Medulla oblongata (tissue), 1 donor: Measurements from ENCODE around the gene MYO9A.
"Not testable (repeated sequence)": the region's sequence is repeated elsewhere in the genome, so short reads cannot be mapped to it uniquely, and the experiment has no call there.

Source experiments
- DNase-seq: peaks from one replicate; pipeline ENCODE4 v3.0.0-alpha.2; 2015; ENCODE audit errors: extremely low spot score

MYO9A gene

DNA sequence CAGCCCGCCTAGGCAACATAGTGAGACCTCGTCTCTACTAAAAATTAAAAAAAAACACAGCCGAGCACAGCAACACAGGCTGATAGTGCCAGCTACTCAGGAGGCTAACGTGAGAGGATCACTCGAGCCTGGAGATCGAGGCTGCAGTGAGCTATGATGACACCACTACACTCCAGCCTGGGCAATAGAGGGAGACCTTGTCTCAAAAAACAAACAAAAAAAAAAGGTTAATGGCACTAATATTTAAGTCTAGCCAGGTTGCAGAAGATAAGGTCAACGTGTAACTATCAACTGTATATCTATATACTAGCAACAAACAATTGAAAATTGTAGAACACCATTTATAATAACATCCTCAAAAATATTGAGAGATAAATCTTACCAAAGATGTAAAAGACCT is 75.1 kb downstream of the MYO9A start:
- no peak for DNase-seq

DNA sequence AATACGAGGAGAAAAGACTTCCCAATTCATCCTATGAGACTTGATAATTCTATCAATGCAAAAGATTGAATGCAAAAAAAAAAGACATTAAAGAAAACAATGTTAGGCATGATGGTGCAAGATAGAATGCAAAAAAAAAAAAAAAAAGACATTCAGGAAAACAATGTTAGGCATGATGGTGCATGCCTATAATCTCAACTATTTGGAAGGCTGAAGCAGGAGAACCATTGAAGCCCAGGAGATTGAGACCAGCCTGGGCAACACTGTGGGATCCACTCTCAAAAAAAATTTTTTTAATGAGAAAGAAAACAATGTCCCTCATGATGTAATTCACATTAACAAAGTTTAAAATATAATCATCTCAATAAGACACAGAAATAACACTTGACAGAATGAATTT is 75.9 kb downstream of the MYO9A start:
- DNase-seq = no peak

DNA sequence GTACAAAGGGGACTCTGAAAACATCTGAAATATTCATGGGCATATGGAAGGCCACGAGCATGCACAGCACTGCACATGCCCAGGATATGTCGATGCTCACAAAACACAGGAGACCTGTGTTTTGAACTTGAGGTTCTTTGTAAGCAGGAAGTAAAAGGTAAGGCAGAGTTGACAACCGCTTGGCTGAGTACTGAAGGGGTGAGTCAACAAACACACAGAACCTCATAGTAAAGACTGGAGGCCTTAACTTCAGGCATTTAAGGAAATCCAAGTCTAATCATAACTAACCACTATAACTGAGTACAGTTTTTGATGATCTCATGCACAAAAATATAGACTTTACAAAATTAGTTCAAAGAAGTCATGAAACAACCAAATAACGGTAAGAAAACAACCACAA is 80.6 kb downstream of the MYO9A start:
- DNase-seq = no peak

DNA sequence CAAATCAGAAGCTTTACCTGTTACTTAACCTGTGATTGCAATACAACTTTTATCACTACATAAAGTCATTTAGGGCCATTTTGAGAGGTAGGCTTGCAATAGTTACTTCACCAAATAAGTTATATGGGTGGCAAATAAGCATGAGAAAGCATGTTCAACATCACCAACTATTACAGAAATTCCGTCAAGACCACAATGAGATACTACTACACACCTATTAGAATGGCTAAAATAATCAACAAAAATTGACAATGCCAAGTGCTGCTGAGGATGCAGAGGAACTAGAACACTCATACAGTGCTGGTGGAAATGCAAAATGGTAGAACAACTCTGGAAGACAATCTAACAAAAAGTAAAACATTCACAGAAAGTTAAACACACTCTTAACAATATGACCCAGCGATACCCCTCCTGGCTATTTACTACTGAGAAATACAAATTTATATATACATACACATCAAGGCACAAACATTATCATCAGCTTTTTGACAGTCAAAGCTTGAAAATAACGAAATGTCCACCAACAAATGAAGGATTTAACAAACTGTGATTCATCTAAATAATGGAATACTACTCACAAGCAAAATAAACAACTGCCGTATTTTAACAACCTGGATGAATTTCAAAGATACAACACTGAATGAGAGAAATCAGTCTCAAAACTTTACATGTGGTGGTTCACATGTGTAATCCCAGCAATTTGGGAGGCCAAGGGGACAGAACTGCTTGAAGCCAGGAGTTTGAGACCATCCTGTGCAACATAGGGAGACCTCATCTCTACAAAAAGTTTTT is 82.9 kb downstream of the MYO9A start:
- DNase-seq = no peak

DNA sequence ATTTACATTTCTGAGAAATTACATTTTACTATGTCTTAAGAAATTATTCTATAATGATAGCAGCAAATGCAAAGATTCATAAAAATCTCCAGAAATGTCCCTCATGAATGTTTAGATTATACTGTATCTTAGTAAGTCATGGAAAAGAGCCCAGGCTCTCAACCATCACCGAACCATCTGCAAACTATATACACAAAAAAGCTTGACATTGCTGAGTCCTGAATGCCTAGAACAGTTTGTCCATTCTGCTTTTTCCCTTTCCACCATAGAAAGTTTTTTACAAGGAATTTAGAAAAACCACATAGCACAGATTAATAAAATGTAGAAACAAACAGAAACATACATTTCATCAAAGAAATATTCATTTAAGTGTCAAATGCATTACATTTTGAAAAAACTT is 83.6 kb downstream of the MYO9A start:
- no peak for DNase-seq

DNA sequence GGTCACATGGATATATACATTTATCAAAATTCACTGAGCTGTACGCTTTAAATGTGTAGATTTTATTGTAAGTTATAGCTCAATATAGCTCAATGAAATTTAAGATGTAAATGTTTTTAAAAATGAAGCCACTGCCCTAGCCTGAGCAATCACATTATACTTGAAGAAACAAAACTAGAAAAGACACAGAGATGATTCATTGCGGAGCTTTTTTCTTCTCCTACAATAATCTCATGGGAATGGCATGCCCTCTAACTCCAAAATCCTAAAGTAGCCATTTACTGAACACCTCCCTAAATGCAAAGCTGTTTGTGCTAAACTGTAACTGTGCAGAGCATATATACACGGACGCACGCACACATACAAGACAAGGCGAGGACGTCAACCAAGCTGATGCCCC is 84.2 kb downstream of the MYO9A start:
- no peak for DNase-seq

DNA sequence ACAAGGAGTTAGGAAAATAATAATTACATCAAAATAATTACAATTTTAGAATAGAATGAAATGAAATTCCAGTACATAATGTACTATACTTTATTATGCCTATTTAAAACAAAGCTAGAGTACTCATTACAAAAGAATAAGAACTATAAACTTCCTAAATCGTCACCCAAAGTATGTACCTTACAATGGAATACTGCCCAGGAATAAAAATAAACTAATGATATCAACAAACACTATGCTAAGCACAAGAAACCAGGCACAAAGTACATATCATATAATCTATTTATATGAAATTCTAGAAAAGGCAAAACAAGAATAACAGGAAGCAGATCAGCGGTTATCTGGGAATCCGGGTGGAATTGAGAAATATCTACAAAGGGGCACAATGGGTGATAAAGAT is 84.7 kb downstream of the MYO9A start:
- DNase-seq = no peak

DNA sequence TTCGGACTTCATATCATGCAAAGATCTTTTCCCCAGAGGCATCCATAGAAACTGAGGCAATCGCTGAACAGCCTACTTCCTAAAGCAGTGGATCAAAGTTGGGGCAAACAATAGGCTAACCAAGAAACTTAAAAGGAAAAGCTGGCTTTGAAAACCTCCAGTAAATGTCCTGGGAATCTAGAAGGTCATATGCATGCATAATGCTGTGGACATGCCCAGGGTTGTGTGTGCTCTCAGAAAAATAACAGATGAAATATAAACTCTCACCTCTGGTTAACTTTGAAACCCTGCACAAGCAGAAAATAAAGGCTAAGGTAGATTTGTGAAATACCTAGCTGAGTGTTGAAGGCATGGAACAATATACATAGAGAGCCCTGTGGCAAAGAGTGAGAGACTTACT is 96.3 kb downstream of the MYO9A start:
- DNase-seq = no peak

DNA sequence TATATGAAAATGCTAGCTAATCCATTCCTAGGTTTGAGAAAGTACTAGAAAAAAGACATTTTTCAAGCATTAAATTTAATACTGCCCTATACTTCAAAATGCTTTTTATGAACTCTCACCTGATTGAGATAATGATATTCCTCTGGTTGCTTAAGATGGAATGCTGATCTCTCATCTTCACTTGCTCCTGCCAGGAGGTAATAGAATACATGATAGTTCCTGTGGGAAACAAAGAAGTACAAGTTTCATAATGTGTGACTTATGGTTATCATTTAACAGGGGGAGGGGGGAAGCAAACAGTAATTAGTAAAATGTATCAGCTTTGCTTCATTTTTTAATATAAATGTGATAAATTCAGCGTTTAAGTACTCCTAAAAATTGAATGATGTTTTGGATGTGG is 97.2 kb downstream of the MYO9A start:
- DNase-seq = no peak

DNA sequence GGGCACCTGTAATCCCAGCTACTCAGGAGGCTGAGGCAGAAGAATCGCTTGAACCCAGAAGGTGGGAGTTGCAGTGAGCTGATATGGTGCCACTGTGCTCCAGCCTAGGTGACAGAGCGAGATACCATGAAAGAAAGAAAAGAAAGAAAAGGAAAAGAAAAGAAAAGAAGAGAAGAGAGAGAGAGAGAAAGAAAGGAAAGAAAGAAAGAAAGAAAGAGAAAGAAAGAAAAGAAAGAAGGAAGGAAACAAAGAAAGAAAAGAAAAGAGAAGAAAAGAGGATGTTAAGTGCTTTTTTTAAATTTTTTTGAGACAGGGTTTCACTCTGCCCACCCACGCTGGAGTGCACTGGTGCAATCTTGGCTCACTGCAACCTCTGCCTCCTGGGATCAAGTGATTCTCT is 103.4 kb downstream of the MYO9A start:
- not testable (repeated sequence) for DNase-seq

DNA sequence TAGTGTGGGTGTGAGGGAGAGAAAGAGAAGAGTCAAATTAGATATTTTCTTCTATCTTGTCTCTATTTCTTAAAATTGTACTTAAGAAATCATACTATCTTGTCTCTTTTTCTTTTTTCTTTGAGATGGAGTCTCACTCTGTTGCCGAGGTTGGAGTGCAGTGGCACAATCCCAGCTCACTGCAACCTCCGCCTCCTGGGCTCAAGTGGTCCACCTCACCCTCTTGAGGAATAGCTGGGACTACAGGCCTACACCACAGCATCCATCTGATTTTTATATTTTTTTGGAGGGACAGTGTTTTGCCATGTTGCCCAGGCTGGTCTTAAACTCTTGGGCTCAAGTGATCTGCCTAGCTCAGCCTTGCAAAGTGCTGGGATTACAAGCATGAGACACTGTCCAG is 104.2 kb downstream of the MYO9A start:
- DNase-seq = no peak

DNA sequence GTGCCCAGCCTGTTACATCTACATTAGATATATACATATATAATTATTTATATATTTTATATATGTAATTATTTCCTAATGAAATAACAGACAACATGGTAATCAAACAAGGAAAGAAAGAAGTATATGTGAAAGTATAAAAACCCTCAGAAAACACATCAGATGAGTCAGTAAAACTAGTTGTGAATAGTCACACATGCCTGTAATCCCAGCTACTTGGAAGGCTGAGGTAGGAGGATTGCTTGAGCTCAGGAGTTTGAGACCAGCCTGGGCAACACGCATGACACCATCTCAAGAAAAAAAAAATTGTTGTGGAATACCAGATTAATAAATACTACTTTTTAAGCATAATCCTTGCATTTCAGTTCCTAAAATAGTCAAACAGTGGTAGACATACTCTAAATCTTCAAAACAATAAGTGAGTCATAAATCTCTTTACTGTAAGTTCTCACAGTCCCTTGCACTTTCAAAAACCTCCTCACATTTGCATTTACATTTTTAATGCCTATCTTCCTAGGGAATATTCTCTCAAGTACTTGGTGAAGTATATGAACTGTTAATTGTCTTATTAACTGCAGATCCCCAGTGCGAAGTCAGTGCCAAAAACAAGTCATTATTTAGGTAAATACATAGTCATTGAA is 106.5 kb downstream of the MYO9A start:
- no peak for DNase-seq

DNA sequence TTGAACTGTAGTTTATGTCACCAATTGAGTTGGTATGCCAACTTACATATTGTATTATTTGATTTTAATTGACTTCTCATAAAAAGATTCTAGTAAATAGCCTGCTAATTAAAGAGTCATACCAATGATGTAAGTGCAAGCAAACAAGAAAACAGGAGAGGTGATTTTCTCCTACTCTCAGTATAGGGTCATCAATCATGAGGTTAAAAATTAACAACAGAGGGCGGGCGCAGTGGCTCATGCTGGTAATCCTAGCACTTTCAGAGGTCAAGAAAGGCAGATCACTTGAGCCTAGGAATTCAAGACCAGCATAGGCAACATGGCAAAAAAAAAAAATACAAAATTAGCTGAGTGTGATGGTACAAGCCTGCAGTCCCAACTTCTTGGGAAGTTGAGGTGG is 108.7 kb downstream of the MYO9A start:
- no peak for DNase-seq

DNA sequence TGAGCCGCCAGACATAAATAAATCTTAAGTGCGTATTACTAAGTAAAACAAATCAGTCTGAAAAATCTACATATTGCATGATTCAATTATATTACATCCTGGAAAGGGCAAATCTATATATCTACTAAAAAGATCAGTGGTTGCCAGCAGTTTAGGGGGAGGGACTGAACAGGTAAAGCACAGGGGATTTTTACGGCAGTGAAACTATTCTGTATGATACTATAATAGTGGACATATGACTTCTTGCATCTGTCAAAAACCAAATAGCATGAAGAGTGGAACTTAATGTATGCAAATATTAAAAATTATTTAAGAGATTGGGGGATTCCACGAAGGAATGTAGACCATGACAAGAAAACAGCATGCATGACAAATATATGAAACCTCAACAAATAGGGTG is 111.6 kb downstream of the MYO9A start:
- DNase-seq = no peak

DNA sequence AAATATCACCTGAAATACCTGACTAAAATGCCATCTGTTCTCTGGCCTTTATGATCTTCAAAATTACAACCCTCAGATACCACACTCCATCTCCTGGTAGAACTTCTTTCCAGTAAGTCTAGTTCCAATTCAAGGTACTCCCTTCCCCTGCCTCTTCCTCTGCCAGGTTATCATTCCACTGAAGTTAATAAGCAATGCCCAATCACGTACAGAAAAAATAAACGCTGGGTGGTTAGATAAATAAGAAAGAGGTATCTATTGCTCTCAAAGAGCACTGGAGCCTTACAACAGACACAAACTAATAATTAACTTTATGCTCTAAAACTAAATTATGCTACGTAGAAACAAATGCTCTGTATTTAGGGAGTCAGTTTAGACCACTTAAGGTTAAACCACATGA is 112.5 kb downstream of the MYO9A start:
- DNase-seq = no peak

DNA sequence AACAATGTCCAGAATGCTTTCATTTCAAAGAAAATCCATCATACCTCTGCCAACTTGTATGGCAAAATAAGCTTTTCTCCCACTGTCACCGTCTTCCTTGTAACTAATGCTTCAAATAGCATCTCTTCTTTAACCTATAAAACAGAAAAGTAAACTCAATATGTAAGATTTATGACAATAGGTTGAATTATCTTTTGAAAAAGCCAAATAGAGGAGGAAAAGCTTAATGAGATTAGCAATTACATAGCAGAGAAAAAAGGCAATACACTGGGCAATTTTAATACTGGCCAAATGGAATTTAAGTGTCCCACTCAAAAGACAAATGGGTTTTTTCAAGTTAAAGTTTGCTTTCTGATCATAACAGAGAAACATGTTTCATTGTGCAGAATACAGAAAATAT is 118.1 kb downstream of the MYO9A start:
- no peak for DNase-seq

DNA sequence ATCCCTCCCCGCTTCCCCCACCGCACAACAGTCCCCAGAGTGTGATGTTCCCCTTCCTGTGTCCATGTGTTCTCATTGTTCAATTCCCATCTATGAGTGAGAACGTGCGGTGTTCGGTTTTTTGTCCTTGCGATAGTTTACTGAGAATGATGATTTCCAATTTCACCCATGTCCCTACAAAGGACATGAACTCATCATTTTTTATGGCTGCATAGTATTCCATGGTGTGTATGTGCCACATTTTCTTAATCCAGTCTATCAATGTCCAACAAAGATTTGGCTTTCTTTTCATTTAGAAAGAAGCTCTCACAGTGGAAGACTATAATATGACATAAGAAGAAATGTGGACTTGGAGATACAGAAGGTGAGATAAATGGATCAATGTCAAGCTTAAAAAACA is 119.2 kb downstream of the MYO9A start:
- DNase-seq = not testable (repeated sequence)

DNA sequence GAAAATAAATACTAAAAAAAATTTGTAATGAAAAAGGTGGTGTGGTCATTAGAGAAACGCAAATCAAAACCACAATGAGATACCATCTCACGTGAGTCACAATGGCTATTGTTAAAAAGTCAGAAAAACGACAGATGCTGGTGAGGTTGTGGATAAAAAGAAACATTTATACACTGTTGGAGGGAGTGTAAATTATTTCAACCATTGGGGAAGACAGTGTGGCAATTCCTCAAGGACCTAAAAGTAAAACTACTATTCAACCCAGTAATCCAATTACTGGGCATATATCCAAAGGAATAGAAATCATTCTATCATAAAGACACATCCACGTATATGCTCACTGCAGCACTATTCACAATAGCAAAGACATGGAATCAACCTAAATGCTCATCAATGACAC is 120.3 kb downstream of the MYO9A start:
- no peak for DNase-seq

DNA sequence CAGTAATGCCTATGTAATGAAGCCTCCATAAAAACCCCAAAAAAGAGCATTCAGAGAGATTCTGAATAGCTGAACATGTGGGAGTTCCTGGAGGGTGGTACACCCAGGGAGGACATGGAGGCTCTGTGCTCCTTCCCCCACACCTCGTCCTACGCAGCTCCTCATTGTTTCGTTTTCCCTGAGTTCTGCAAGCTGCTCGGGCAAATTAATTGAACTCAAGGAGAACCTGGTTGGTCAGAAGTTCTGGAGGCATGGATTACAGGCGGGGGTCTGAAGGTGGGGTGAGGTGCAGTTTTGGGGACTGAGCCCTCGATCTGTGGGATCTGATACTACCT is 142.2 kb downstream of the MYO9A start:
- DNase-seq = no peak

DNA sequence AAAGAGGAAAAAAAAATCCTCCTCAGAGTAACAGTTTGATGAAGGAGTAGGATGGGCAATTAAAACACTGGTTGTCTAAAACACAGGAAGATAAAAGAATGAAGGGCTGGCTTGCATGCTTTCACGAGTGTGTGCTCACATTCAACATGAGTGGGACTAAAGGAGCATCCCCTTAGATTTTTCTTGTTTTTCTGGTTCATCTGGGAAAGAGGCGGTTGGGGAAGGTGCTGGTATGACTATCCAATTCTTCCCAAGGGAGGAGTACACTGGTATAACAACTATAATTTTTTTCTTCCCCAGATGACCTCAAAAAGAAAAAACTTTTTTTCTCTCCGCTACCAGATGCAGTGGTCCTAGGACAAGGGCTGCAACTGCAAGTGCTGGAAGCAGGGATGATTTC is 143.7 kb downstream of the MYO9A start:
- DNase-seq = no peak

DNA sequence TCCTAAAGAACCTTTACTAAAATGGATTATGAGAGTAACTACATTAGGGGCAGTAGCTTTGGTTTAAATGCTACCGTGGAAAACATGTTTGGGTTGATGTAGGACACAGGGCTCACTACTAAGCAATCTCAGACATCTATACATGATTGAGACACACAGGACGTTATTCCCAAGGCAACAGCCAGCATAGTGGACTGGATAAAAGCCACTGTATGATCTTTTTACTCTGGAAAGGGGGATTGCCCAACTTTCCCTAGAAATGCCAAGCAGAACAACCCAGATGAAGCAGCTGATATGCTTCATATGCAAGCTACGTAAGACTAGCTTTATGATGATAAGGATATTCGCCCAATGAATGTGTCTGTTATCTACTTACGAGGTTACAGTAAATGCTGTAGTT is 144.6 kb downstream of the MYO9A start:
- DNase-seq = no peak

DNA sequence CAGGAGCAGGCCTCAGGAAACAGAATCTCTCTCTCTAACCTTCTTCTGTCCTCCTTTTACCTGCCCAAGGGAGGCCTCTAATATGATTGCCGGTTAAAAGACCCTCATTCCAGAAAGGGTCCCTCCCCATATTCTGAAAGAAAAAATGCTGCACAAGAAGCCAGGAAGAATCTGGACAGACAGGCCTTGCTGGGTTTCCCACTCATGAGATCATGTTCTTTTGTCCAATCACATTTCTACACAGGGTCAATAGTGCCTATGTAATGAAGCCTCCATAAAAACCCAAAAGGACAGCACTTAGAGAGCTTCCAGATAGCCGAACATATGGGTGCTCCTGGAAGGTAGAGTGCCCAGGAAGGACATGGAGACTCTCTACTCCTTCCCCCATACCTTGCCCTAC is 146.0 kb downstream of the MYO9A start:
- DNase-seq = no peak

DNA sequence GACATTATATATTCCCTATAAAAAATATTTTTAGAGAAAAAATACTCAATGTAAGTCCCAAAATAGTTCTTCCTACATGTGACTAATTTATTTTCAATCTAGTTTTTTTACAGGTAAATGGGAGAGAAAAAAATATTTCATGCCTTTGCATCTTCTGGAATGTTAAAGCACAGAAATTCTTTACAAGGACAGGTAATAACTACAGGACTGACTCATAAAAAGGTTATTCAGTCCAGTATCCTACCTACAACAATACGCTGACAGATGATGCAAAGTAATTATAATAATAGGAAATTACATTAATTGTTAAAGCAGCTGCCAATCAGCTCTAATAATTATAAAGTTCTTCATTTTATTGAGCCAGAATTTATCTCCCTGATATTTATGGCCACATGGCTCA is 147.5 kb downstream of the MYO9A start:
- DNase-seq = no peak

DNA sequence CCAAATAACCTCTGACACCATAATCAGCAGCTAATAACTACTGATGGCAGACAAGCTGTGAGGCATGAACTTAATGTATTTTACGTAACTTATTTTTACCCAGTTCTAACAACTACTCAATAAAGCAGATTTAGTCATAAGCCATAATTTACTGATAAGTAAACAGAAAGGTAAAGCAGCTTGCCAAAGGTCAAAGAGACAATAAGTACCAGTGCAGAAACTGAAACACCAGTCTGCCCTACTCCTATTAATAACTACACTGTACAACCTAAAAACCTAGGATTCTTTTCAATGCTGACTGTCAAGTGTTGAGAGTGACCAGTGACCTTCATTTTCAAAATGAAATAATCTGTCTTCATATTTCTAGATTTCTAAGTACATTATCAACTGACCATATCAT is 155.4 kb downstream of the MYO9A start:
- no peak for DNase-seq
